OCI-M1 (cell line): Measurements from ENCODE around the gene SS18.

ENCODE experiments used
- DNase-seq: peaks from one replicate; lab custom pipeline; 2025; lab: John Stamatoyannopoulos, UW

The SS18 gene

DNA sequence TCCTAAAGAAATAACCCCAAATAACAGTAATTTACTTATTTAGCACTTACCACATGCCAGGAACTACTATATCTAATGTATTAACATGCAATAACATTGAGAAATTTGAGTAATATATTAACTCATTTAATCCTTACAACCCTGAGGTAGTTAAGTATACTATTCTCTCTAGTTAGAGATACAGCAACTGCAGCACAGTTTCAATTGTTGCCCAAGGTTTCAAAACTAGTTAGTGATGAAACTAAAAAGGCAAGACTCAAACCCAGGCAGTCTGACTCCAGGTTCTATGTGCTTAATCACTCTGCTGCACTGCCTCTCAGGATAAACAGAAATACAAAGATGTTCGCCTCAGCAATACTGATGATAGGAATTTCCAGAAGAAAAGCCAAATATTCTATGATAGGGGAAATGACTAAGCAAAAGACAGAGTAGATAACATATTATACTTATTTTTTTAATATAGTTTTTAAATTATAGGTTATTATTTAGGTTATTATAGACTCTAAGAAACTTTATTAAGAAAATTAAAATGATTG lies 88.0 kb downstream of the SS18 start:
- DNase-seq = peak; percentile 69

DNA sequence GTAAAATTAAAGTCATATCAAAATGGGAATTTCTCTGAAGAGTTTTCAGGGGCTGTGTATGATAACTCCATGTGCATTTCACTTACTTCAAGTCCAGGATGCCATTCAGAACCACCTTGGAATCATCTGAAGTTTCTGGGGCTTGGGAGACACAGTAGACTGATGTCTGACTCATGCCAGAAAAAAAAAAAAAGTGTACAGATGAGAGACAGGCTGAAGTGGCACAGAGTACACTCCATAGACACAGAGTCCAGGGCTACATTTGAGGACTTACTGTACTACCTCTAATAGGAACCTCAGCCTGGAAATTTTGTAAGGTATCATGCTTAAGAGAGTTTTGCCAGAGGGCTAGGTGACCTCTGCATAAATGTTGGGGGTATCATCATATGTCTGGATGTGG lies 92.0 kb downstream of the SS18 start:
- DNase-seq = no peak

DNA sequence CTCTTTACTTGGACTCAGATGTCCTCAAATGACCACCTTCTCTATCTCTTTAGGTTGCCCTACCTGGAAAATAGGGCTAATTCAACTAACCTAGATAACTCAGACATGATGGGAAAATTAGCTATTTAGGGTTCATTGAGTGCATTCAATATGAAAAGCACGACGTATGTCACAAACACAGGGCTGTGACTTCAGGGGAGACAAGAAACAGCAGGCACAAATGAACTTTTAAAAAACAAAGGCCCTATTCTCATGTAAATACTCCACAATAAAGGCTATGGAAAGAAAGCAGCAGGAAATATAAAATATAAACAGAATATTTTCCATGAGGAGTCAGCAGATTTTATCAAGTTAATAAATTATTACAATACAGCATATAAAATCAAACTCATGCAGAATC lies 97.8 kb downstream of the SS18 start:
- DNase-seq = no peak

DNA sequence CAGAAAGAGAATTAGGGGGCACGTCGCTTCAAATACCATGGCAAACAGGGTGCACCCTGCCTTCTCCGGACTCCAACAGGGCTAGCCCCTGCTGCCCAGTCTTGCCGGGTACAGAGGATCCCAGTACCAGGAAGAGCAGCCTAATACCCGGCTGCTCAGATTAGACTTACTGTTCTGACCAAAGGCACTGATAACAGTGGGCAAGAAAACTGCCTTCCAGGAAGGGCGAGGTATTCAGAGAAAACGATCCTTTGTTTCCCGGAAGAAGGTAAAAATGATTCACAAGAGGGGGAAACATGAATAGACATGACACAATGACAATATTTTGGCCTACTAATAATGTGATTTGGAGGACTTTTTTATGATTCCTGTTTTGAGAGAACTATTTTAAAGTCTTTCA lies 99.9 kb downstream of the SS18 start:
- peak; percentile 80 for DNase-seq

DNA sequence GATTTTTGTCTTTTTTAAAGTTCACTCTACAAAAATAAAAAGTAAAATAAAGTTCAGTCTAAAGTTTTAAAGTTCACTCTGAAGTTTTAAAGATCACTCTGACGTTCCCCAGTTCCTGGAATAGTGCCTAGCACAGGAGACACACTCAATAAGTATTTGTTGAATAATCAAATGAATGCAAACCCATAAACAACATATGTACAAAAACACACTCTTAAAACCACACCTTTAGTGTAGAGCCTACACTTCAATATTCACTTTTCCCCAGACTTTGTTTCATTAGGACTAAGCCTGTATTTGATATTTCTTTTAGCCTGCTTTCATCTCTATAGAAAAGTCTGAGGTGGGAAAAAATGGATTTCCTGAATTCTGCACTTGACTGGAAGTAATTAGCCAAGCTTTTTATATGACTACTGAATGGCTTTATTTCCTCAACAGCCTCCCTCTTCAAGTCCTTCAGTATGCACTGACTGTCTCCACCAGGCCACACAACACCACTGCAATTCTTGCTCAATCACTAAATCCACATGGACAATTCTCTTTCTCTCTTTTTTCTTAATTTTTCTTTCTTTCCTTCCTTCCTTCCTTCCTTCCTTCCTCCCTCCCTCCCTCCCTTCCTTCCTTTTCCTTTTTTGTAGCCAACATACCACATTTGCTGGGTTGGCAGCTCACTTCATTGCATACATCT lies 104.6 kb downstream of the SS18 start:
- DNase-seq = no peak

DNA sequence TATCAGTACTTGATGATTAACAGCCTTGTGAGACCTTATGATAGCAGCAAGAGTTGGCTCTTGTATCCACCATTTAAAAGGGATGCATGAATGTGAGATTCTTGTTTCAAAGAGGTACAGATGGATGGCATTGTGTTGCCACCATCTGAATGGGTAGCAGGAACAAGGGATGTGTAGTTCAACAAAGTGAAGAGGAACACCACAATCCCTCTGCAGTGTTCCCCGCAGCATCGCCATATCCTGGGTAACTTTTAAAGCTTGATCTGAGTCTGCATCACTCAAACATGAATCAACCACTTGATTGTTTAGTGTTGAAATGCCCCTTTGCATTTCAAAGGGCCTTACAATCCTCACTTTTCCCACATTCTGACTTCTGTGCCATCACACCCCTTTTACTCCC lies 106.7 kb downstream of the SS18 start:
- no peak for DNase-seq

DNA sequence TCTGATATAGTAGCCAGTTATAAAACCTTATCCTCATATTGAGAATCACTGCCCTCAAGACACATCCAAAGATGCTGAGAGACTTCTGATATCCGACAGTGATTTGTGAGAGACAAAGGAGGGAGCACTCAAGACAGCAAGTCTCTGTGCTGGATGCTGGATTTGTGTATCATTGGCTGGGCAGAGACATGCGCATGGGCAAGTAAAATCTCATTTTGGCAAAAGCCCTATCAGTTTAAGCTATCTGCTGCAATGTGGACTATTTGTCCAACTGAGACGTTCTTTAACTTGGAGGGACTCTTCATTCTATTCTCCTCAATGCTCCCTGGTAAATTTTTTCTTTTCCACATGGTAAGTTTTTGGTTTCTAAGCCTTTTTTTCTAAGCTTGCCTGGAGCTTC lies 107.5 kb downstream of the SS18 start:
- DNase-seq = no peak

DNA sequence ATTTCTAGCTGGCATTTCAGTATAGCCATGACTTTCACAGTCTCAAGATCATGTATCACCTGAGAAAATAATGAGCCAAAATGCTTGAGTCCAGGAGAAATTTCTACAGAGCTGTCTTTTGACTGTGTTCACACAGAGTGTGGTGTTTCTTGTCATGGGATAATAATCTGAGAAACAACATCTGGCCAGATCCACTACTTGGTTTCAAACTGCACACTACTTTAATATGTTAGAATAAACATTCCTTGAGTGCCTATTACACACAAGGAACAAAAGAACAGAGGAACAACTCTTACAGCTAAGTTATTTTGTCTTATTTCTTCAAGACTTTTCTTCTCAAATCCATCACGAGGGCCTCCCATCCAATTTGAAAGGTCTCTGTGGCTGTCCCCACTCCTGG lies 108.3 kb downstream of the SS18 start:
- DNase-seq = no peak

DNA sequence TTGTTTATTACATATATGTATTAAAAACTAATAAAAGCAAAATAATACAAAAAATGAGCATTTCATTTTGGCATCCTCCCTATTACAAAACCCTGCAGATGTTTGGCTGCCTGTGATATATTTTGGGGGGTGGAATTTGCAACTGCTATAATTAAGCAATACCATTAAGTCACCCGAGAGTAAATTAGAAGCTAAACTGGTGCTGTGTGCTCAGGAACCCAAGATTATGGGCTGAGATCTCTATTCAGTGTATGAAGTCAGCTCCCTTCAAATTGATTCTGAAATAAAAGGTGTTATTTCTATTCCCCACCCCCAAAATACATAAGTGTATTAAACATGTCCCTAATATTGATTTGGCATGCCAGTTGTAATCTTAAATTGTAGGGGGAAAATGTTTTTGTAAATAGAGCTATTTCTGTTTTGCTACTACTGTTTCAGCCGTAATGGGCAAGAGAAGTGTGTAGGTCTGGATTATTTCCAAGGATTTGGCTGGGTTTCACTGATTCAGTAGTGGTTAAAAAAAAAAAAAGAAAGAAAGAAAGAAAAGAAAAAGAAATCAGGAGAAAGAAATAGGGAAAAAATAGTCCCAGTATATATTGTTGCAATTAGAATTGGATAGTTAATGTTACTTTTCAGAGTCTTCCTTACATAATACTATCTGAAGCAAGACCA lies 110.9 kb downstream of the SS18 start:
- DNase-seq = no peak

DNA sequence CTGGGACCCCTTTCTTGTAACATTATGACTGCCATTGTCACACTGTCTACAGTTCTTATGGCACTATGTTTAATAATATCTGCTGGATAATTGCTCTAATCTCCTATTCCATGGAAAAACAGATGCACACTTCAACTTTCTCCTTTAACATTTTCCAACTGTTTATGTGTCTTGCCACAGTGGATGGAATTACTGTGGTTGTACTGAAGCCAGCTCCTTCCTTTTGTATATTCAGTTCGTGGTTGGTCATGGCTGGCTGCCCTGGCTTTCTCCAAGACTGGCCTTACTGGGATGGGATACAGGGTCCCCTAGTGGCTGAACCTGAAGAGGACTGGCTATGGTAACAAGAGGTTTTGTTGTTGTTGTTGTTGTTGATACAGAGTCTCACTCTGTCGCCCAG lies 113.9 kb downstream of the SS18 start:
- DNase-seq = no peak

DNA sequence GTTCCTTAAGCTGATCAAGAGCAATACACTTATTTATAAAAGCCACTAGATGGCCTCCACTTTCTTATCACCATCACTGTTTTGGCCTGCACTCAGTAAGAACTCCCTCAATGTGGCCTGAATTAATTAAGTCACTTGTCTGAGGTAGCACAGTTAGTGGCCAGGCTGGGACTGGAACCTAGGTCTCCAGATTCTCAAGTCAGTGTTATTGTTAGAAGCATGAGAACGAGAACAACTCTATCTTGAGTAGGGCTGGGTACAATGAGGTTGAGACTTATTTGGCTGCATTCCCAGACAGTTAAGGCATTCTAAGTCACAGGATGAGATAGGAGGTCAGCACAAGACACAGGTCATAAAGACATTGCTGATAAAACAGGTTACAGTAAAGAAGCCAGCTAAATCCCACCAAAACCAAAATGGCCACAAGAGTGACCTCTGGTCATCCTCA lies 115.8 kb downstream of the SS18 start:
- DNase-seq = peak; percentile 95
